Measurements from ENCODE around the gene RPL41.

RPL41 gene

DNA sequence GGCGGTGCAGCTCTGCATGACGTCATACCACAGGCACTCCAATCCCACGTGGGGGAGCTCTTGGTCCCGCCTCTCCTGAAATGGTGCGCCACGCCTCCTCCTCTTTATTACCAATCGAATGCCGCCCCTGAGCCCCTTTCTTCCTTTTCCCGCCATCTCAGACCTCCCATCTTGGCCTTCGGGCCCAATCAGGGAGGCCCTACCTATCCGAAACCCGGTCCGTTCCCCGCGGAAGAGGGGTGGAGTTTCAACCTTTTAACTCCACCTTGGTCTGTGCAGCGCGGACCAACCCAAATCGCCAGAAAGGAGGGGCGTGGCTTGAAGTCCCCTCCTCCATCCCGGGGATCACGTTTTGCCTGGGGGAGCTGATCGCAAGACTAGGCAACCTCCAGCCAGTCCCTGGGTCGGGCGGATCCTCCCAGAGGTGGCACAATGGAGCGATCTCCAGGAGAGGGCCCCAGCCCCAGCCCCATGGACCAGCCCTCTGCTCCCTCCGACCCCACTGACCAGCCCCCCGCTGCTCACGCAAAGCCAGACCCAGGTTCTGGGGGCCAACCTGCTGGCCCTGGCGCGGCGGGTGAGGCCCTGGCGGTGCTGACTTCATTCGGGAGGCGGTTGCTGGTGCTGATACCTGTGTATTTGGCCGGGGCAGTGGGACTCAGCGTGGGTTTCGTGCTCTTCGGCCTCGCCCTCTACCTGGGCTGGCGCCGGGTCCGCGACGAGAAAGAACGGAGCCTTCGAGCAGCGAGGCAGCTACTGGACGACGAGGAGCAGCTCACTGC, 11.6 kb downstream of the RPL41 start, which contains the start of gene ESYT1:
Gene ESYT1, plus strand, starts transcription at position 380 of the 782 bp plus-strand sequence. Its CDS starts 53 bp downstream, at position 433.
- no peak for TF ChIP-seq ZNF274 (IDR thresholded peaks at IDR 0.05; ENCODE audit: low read depth, low read length)

DNA sequence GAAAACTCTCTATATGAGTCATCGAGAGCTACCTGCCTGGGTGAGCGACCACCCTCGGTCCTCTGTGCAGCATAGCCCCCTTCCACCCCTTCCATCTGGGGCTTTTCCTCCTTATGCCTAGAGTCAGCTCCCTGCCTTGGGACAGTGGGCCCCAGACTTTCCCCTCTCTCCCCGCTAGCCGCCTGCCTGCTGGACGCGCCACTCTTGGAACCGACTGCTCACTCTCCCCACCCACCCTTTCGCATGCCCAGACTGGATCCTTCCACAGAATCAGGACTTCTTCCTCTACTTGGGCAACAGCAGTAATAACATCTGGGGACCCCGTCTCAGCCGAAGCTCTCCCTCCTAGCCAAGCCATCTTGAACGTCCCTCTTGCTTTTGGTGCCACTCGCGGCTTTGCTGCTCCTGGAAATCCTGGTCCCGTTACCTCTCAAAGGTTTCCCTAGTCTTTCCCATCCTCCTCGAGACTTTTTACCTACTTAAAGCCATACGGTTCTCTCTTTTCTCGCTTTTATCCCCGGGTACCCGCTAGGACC, 12.3 kb downstream of the RPL41 start:
- no peak for TF ChIP-seq ZNF274 (IDR thresholded peaks at IDR 0.05; ENCODE audit: low read depth, low read length)
- peak overlapping the region; percentile 88 for H3K4me3 ChIP-seq (ENCODE audit: low read length)

More for the DNA sequence above, 11.6 kb downstream of the RPL41 start, which contains the start of gene ESYT1:
- H3K4me3 ChIP-seq (ENCODE audit: low read length) = peak within 1 kb of the TSS; percentile 88

DNA sequence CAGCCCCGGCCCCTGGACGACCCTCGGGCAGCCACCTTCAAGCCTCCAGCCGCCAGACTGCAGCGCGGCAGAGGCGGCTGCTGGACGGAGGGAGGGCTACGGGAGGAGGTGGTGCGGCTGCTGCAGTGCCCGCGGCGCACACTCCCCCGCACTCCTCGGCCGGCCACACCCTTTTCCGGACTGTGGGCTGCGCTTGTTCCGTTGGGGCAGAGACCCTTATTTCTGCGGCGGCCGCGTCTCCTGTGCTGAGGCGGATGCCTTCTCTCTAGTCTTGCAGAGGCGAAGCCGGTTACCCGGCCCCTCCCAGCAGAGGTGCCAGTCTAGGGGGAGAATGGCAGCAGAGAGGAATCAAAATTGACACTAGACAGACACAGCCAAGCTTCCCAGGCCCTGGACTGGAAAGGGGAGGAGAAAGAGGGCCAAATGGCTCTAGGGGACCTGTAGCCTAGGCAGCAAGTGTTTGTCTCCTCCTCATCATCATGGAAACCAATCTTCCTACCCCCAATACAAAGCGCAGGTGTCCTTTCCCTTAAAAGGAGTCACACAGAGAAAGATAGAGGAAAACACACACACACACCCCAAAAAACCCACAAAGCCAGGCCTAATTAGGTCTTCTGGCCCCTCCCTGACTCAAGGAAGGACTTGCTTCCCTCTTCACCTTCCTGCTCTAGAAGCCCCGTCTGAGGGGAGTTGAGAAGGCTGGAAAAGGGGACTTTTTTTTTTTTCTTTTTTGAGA, 12.9 kb downstream of the RPL41 start:
- H3K4me3 ChIP-seq (ENCODE audit: low read length) = peak overlapping the region; percentile 88
- TF ChIP-seq ZNF274 (IDR thresholded peaks at IDR 0.05; ENCODE audit: low read depth, low read length) = no peak

DNA sequence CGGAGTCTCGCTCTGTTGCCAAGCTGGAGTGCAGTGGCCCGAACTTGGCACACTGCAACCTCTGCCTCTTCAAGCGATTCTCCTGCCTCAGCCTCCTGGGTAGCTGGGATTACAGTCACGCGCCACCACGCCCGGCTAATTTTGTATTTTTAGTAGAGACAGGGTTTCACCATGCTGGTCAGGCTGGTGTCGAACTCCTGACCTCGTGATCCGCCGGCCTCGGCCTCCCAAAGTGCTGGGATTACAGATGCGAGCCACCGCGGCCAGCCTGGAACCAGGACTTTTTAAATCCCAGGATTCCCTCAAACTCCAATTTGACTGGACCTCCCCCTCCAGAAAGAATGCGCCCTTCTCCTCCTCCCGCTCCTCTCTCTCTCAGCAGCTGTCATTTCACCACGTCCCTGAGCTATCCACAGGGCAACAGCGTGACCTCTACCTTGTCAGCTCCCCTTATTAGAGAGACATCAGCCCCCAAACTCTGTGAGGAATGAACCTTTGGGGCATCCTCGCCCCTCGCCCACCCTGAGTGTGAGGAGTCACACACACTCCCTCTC, 13.6 kb downstream of the RPL41 start:
- TF ChIP-seq ZNF274 (IDR thresholded peaks at IDR 0.05; ENCODE audit: low read depth, low read length) = no peak
- peak overlapping the region; percentile 88; the same call in 1 of the 2 replicates for H3K4me3 ChIP-seq (ENCODE audit: low read length)

DNA sequence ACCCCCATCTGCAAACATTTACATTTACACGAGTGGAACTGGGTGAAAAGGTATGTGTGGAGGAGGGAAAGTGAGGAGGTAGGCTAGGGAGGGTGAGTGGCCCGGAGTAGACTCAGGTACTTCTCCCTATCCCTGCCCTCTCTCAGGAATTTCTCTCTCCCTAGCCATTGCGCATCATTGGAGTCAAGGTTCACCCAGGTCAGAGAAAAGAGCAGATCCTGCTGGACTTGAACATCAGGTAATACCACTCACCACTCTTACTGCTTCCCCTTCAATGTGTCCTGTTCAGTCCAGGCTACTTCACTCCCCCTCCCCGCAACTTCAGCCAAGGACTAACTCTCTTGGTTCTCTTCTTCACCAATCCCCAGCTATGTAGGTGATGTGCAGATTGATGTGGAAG, 14.4 kb downstream of the RPL41 start:
- H3K4me3 ChIP-seq (ENCODE audit: low read length) = no peak overlapping the region
- TF ChIP-seq ZNF274 (IDR thresholded peaks at IDR 0.05; ENCODE audit: low read depth, low read length) = no peak

DNA sequence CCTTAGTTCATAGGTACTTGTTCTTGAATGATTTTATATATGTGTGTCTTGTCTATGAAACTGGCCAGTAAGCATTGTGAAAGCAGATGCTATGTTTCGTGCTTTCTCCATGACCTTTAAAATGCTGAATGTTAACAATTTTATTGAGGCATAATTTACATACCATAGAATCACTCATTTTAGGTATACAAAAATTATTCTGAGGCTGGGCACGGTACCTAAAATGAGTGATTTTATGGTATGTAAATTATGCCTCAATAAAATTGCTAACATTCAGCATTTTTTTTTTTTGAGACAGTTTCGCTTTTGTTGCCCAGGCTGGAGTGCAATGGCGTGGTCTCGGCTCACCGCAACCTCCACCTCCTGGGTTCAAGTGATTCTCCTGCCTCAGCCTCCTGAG, 18.5 kb downstream of the RPL41 start:
- TF ChIP-seq ZNF274 (IDR thresholded peaks at IDR 0.05; ENCODE audit: low read depth, low read length) = no peak
- H3K4me3 ChIP-seq (ENCODE audit: low read length) = no peak overlapping the region

DNA sequence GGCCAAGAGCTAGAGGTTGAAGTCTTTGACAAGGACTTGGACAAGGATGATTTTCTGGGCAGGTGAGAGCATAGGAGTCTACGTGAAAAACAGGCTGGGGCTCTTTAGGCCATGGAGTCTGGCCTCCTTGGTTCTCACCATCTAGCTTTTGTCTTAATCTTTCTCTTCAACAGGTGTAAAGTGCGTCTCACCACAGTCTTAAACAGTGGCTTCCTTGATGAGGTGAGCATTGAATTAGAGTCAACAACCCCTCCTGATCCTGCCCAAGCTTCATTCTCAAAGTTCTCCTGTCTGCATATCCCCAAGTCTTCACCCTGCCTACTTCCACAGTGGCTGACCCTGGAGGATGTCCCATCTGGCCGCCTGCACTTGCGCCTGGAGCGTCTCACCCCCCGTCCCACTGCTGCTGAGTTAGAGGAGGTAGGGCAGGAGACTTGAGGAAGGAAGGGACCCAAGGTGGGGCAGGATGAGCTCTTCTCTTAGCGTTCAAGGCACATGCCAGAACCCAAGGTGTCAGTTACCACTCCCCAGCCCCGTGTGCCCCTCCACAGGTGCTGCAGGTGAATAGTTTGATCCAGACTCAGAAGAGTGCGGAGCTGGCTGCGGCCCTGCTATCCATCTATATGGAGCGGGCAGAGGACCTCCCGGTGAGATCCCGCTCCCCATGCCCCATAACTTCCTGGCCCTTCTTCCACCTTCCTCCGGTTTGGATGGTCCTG, 21.6 kb downstream of the RPL41 start:
- TF ChIP-seq ZNF274 (IDR thresholded peaks at IDR 0.05; ENCODE audit: low read depth, low read length) = no peak
- H3K4me3 ChIP-seq (ENCODE audit: low read length) = no peak overlapping the region

DNA sequence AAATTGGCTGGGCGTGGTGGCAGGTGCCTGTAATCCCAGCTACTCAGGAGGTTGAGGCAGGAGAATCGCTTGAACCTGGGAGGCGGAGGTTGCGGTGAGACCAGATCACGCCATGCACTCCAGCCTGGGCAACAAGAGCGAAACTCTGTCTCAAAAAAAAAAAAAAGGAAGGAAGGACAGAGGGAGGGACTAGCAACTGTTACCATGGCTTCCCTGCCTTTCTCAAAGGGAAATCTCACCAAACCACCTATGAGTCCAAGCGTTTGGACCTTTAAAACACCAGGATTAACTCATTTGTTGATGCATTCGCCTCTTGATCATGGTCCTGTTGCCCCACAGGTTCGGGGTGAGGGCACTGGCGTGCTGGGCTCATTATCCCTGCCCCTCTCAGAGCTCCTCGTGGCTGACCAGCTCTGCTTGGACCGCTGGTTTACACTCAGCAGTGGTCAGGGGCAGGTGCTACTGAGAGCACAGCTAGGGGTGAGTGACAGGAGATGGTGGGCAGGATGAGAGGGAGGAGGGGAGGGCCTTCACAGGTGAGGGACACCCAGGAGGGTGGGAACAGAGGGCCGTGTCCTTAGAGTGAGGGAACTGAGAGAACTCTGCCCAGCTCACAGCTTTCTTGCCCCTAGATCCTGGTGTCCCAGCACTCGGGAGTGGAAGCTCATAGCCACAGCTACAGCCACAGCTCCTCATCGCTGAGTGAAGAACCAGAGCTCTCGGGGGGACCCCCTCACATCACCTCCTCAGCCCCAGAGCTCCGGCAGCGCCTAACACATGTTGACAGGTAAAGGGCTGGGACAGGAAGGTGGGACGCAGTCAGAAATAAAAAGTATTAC, 25.7 kb downstream of the RPL41 start:
- TF ChIP-seq ZNF274 (IDR thresholded peaks at IDR 0.05; ENCODE audit: low read depth, low read length) = no peak
- no peak overlapping the region for H3K4me3 ChIP-seq (ENCODE audit: low read length)

DNA sequence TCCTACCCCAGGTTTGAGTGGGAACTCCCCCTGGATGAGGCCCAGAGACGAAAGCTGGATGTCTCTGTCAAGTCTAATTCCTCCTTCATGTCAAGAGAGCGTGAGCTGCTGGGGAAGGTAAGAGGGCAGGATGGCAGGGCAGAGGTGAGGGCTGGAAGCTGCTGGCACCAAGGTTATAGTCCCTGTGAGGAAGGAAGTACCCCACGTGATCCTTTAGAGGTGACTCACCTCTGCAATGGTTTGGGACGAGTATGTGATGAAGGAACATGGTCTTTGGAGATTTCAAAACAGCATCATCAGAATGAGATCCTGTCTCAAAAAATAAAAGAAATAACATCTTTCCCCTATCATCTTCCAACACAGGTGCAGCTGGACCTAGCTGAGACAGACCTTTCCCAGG, 26.8 kb downstream of the RPL41 start:
- no peak overlapping the region for H3K4me3 ChIP-seq (ENCODE audit: low read length)
- TF ChIP-seq ZNF274 (IDR thresholded peaks at IDR 0.05; ENCODE audit: low read depth, low read length) = no peak

DNA sequence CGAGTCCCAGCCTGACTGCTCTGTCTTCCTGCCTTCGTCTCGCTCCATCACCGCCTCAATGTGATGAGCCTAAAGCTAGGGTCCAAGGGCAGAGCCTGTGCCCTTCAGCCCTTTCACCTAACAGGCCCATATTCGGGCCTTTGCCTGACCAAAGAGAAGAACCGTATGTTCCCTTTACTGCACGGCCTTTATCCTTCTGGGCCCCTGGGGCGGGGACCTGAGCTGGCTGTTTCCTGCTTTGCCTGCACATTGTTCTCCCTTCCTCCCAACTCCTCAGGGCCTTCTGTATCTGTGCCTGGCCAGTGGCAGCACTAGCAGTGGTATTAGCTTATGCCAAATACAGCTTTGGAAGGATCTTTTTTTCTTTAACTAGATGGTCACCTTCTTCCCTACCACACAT, 27.4 kb downstream of the RPL41 start:
- no peak for TF ChIP-seq ZNF274 (IDR thresholded peaks at IDR 0.05; ENCODE audit: low read depth, low read length)
- no peak overlapping the region for H3K4me3 ChIP-seq (ENCODE audit: low read length)

DNA sequence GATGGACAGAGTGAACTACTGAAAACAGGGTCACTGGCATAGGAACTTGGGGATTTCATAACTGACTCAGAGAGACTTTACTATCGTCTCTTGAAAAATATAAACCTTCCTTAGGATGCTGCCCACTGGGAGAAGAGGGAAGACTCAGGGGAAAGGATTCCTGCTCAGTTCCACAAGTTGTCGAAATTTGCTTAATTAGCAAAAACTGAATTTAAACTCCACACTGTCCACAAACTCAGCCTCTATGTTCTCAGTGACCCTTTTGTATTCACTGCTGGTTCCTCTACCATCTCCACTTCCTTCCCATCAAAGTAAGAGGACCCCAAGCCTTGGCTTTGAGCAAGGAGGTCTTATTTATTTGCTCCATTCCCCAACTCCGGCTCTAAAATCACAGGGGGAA, 28.8 kb downstream of the RPL41 start:
- TF ChIP-seq ZNF274 (IDR thresholded peaks at IDR 0.05; ENCODE audit: low read depth, low read length) = no peak
- H3K4me3 ChIP-seq (ENCODE audit: low read length) = no peak overlapping the region

DNA sequence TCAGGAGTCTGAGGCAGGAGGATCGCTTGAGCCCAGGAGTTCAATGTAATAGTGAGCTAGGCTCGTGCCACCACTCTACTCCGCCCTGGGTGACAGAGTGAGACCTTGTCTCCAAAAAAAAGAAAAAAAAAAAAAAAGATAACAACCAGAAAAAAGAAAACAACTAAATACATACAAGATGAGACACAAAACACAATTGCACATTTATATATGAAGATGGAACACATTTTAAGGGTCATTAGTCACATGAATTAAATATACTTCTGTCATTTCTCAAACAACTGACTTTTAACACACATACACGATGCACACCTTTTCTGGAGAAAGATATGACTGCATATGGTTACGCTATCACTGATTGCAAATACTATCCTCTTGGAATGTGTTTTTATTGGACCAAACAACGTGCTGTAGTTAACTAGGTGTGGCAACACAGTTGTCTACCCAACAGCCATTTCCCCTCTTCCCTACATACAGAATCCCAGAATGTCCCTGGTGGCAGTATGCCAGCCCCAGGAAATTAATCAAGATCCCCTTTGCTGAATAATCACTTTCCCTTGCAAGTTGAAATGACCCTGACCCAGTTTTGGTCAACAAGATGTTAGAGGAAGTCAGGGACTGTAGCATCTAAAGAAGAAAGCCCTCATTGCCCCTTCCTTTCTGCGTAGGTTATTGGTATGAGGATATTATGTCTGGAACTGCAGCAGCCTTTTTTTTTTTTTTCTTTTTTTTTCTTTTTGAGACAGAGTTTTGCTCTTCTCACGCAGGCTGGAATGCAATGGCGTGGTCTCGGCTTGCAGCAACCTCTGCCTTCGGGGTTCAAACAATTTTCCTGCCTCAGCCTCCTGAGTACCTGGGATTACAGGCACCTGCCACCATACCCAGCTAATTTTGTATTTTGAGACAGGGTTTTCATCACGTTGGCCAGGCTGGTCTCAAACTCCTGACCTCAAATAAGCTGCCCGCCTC, 30.3 kb downstream of the RPL41 start:
- no peak overlapping the region for H3K4me3 ChIP-seq (ENCODE audit: low read length)
- no peak for TF ChIP-seq ZNF274 (IDR thresholded peaks at IDR 0.05; ENCODE audit: low read depth, low read length)
